Epithelial cell of umbilical artery (primary cell): Measurements from ENCODE around the gene LDB2. TPM values are rescaled to one million over a fixed set of nuclear protein-coding genes. Genes with fewer than 3 reads are reported as not detected.

Source experiments
- total RNA-seq: library from RNA; depleted of rRNA; stranded (reverse); fragments of >200 nt; gene quantifications from 2 replicates; pipeline ENCODE4 v1.2.3, GENCODE V29; 2014

Gene LDB2
- 90.6 and 95.1 TPM in 2 replicates for total RNA-seq

GRCh38 chr4:16897991-16898827 lies at the start of gene LDB2:
Gene LDB2, minus strand, starts transcription at chr4:16898645.

